K562 (cell line): ENCODE results near the gene DPEP3. TPM values are rescaled to one million over a fixed set of nuclear protein-coding genes. Genes with fewer than 3 reads are reported as not detected.

Experiments used
- ATAC-seq: fragments of 200-7000 bp; cut with Tn5 transposase; 3 replicates; pipeline ENCODE4 v1.9.1; 2020; ENCODE audit warnings: moderate library complexity
- BruUV-seq: library from RNA; stranded (reverse); fragments of 400-500 nt; replicated peaks from 2 replicates; lab custom pipeline; 2021; lab: Mats Ljungman, UMichigan
- CTCF ChIA-PET: fragments of 300-600 bp; formaldehyde crosslinking; extraction: SDS; loops from one replicate; lab custom pipeline; 2021; ENCODE audit warnings: low intra/inter-chr PET ratio; lab: Yijun Ruan, JAX
- POLR2A ChIA-PET: fragments of 300-600, 350-650 bp; sonication (Branson Sonifier 250); formaldehyde crosslinking; extraction: SDS; loops from one replicate; lab custom pipeline; 2021; ENCODE audit warnings: antibody characterized with exemption, inconsistent platforms; lab: Yijun Ruan, JAX
- DNase-seq, 4 experiments: peaks; one replicate each; pipeline versions ENCODE4 v3.0.0 to v3.0.0-alpha.2; 2011 to 2018; ENCODE audit warnings: low spot score in 3 of 4, mixed read lengths in 3 of 4; ENCODE audit errors: extremely low read depth in 1 of 4
- FAIRE-seq: peaks from 2 replicates; lab custom pipeline; 2011; peaks lifted over from hg19 to GRCh38; lab: Jason Lieb, UNC
- H2AFZ ChIP-seq: 2 replicates; pipeline ENCODE4 v1.6.0; 2011; ENCODE audit warnings: low read depth, low read length, control low read depth, inconsistent platforms
- H3K27ac ChIP-seq: fragments of 200-600 bp; 3 replicates; pipeline ENCODE4 v1.8.0; 2011; ENCODE audit warnings: low read depth, mild to moderate bottlenecking, control low read depth, inconsistent platforms, low read length, moderate library complexity, mixed read lengths; ENCODE audit errors: extremely low read depth
- H3K27me3 ChIP-seq, 2 experiments: fragments of 300-600 bp in 1 of 2; 2 replicates in 1 of 2; 3 replicates in 1 of 2; pipeline versions ENCODE4 v1.6.0 to v1.8.0; 2011; ENCODE audit warnings: inconsistent platforms in 2 of 2, low read length in 2 of 2, mild to moderate bottlenecking in 1 of 2, mixed read lengths in 1 of 2, moderate library complexity in 1 of 2; ENCODE audit not compliant: control insufficient read depth in 2 of 2, insufficient read depth in 2 of 2
- H3K36me3 ChIP-seq: fragments of 300-600 bp; 3 replicates; pipeline ENCODE4 v1.8.0; 2011; ENCODE audit warnings: mild to moderate bottlenecking, low read length, inconsistent platforms; ENCODE audit not compliant: control insufficient read depth, insufficient read depth
- H3K4me1 ChIP-seq, 2 experiments: fragments of 200-600 bp in 1 of 2; replicated peaks in 1 of 2; 2 replicates in 1 of 2; 3 replicates in 1 of 2; pipeline versions ENCODE4 v1.5.1 to v1.8.0; 2011; ENCODE audit warnings: inconsistent platforms in 2 of 2, low read length in 2 of 2, mild to moderate bottlenecking in 1 of 2, mixed read lengths in 1 of 2, moderate library complexity in 1 of 2; ENCODE audit not compliant: control insufficient read depth in 2 of 2, insufficient read depth in 2 of 2
- H3K4me2 ChIP-seq: 2 replicates; pipeline ENCODE4 v1.6.1; 2011; ENCODE audit warnings: low read length, control low read depth, inconsistent platforms, mixed read lengths; ENCODE audit not compliant: insufficient read depth
- H3K4me3 ChIP-seq: fragments of 200-600 bp; sonication (generic), shearing (Covaris generic); 2 replicates; pipeline ENCODE4 v1.5.1; 2016; ENCODE audit warnings: control low read depth, inconsistent platforms
- H3K79me2 ChIP-seq: fragments of 200-600 bp; 3 replicates; pipeline ENCODE4 v1.8.0; 2011; ENCODE audit warnings: low read length, inconsistent platforms; ENCODE audit not compliant: control insufficient read depth, insufficient read depth
- H3K9ac ChIP-seq, 2 experiments: 2 replicates each; pipeline versions ENCODE4 v1.6.0 to v1.6.1; 2011; ENCODE audit warnings: low read depth in 2 of 2, low read length in 2 of 2, control low read depth in 1 of 2, inconsistent platforms in 1 of 2, mild to moderate bottlenecking in 1 of 2, mixed read lengths in 1 of 2; ENCODE audit not compliant: insufficient read depth in 1 of 2
- H3K9me1 ChIP-seq: one replicate; pipeline ENCODE4 v1.6.0; 2011; ENCODE audit warnings: inconsistent platforms, mild to moderate bottlenecking, low read length, moderate library complexity; ENCODE audit not compliant: control insufficient read depth, insufficient read depth
- H3K9me3 ChIP-seq: replicated peaks from 2 replicates; pipeline ENCODE4 v1.5.1; 2011; ENCODE audit warnings: low read depth, low read length, inconsistent platforms; ENCODE audit not compliant: control insufficient read depth, insufficient read depth
- H4K20me1 ChIP-seq: replicated peaks from 2 replicates; pipeline ENCODE4 v1.6.1; 2011; ENCODE audit warnings: low read length, inconsistent platforms, mixed read lengths; ENCODE audit not compliant: control insufficient read depth, insufficient read depth
- GATA2 ChIP-seq: sonication (generic); formaldehyde crosslinking; IDR thresholded peaks from 2 replicates; pipeline ENCODE4 v1.4.0; 2020; ENCODE audit warnings: mild to moderate bottlenecking, missing genetic modification reagents
- MEF2A ChIP-seq: IDR thresholded peaks from 2 replicates; pipeline ENCODE4 v1.6.1; 2011; ENCODE audit warnings: low read depth, mild to moderate bottlenecking, low read length, moderate library complexity; ENCODE audit not compliant: control insufficient read depth
- NCOR1 ChIP-seq: fragments of 450-650 bp; IDR thresholded peaks from 2 replicates; pipeline ENCODE4 v1.6.1; 2016; ENCODE audit warnings: mild to moderate bottlenecking, moderate library complexity
- NFXL1 ChIP-seq: fragments of 450-650 bp; formaldehyde crosslinking; IDR thresholded peaks from 2 replicates; pipeline ENCODE4 v1.4.0; 2021; ENCODE audit warnings: mild to moderate bottlenecking
- NUFIP1 ChIP-seq: fragments of 450-650 bp; IDR thresholded peaks from 2 replicates; pipeline ENCODE4 v1.6.1; 2018; ENCODE audit not compliant: partially characterized antibody
- PCBP2 ChIP-seq: fragments of 200-400 bp; formaldehyde crosslinking; IDR thresholded peaks from 2 replicates; pipeline ENCODE4 v1.6.1; 2018; ENCODE audit warnings: low read length, low read depth, mild to moderate bottlenecking, moderate library complexity; ENCODE audit not compliant: poor library complexity, severe bottlenecking
- POLR2G ChIP-seq: fragments of 200-400 bp; formaldehyde crosslinking; IDR thresholded peaks from 2 replicates; pipeline ENCODE4 v1.6.1; 2017; ENCODE audit warnings: low read depth, mild to moderate bottlenecking, antibody characterized with exemption, low read length, moderate library complexity
- ZNF384 ChIP-seq: IDR thresholded peaks from 2 replicates; pipeline ENCODE4 v1.6.1; 2012; ENCODE audit warnings: low read depth, low read length, improper control_type of control experiment
- WGBS: fragments of 100-300 bp; shearing (Covaris generic); methylation state at CpG from one replicate; pipeline ENCODE4 v1.1.6; 2016; ENCODE audit warnings: low coverage, mixed read lengths; ENCODE audit not compliant: insufficient coverage; ENCODE audit errors: missing lambda C conversion rate; 5-methylcytosine and 5-hydroxymethylcytosine counted together
- in situ Hi-C: fragments of 300-500 bp; cut with MboI; formaldehyde crosslinking; loops from 4 replicates; pipeline ENCODE4 v1.15.0; 2018; ENCODE audit warnings: inconsistent platforms, mixed read lengths
- intact Hi-C: fragments of 100-400 bp; cut with micrococcal nuclease; formaldehyde crosslinking; loops from 2 replicates; pipeline ENCODE4 v1.14.2; 2022
- polyA plus RNA-seq, 8 experiments: library from polyadenylated mRNA; depleted of rRNA in 4 of 8; stranded (reverse) in 5 of 8; unstranded in 3 of 8; fragments of >200 nt; fragmentation: Nextera tagmentation in 2 of 8; fragmentation: Illumina TruSeq in 1 of 8; extraction: Ambion mirVana in 2 of 8; extraction: Trizol in 1 of 8; gene quantifications; 2 replicates each; pipeline versions ENCODE4 v1.2.1 to v1.2.3, GENCODE V29; 2011 to 2014; ENCODE audit warnings: inconsistent platforms in 1 of 8, missing spikeins in 1 of 8
- total RNA-seq, 7 experiments: library from RNA; depleted of rRNA in 6 of 7; stranded (reverse); fragments of >200 nt in 6 of 7; fragmentation: Illumina TruSeq in 2 of 7; extraction: Trizol in 2 of 7; gene quantifications; 2 replicates each; pipeline versions ENCODE4 v1.2.1 to v1.2.3, GENCODE V29; 2011 to 2021; ENCODE audit warnings: low replicate concordance in 1 of 7
- TF ChIP-seq, protein P1 (sequence below): sonication (generic); formaldehyde crosslinking; IDR thresholded peaks from 2 replicates; pipeline ENCODE4 v1.8.0; 2022; ENCODE audit warnings: mild to moderate bottlenecking, missing genetic modification reagents

DPEP3 gene
- total and polyA plus RNA-seq, 9 of the 15 experiments (the other 6 are each of a cell fraction or from before 2014, with no cell fraction given) = not detected

DNA sequence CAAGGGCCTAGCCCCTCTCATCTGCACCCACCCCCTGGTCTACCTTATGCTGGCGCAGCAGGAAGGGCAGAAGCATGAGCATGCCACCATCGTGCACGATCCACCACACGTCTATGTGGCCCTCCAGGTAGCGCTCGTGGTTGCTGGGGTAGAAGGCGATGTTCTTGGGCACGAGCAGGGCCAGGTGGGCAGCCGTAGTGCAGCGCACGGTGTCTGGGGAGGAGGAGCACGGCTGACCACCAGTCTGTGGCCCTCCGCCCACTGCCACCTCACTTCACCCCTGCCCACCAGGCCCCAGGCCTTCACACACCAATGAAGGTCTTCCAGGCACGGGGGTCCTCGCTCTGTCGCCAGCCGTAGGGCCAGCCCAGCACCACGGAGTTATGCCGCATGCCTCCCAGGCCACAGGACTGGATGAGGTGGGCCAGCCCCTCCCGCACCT lies 34.1 kb downstream of the DPEP3 start:
- in situ Hi-C loops (no loop called here), intact Hi-C loops (no loop called here)
- POLR2A ChIA-PET = interaction anchor here (0.7 to 1.3 kb wide), 4 partner anchors 9 to 53 kb away, joined by 3 to 7 read pairs (median 3); partner anchors contain the start of genes DPEP2 and PSMB10
- no peak for DNase-seq
- Histone ChIP-seq H2AFZ (no peak overlapping the region), H3K36me3 (peaks cover 92% of the 10 kb centered on the region; the same call in 2 of the 3 replicates), H3K9me3 (no peaks in the 10 kb centered on the region; the same call in 1 of the 2 replicates), H3K9ac (no peak overlapping the region; a peak in 1 of 4 replicates), H4K20me1 (peaks cover 16% of the 10 kb centered on the region; the same call in 1 of the 2 replicates), H3K4me3 (no peak overlapping the region), H3K4me1 (peaks cover 7 to 66% of the 10 kb centered on the region in 2 experiments; a peak in 3 of 5 replicates), H3K79me2 (no peaks in the 10 kb centered on the region), H3K9me1 (no peaks in the 10 kb centered on the region), H3K27ac (no peak overlapping the region), H3K4me2 (no peak overlapping the region), H3K27me3 (no peaks in the 10 kb centered on the region)
- no peak for FAIRE-seq
- ATAC-seq = no peak
- CTCF ChIA-PET = no interaction called here
- WGBS = 95% methylated on average over 17 of the region's 20 CpGs
- peak; percentile 49; the same call in 1 of the 2 replicates for TF ChIP-seq POLR2G
- no peak for TF ChIP-seq NUFIP1
- TF ChIP-seq PCBP2 = no peak
- no TSS peak for BruUV-seq

DNA sequence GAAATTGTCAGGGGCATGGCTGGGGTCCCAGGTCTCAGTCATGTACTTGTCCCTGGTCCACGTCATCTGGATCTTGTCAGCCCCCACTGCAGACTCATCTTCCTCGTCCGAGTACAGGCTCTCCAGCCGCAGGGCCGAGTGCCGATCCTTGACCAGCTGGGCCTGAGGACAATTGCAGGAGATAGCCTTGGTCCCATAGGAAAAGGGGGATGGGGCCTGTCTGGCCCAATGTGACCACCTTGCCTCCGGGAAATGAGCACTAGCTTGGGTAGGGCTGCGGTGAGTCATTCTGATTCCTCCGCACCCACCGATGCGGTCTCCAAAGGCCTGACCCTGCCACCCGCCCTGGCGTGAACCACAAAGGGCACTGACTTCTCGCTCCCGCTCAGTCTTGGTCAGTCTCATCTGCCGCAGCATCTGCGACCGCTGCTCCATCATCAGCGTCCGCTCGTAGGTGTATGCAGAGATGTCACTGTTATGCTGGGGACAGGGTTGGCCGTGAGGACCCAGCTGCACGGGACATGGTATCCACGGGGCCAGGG lies 34.8 kb downstream of the DPEP3 start:
- Histone ChIP-seq H3K4me1 (peaks cover 7 to 66% of the 10 kb centered on the region in 2 experiments; a peak in 4 of 5 replicates), H3K27ac (no peak overlapping the region), H3K9me3 (no peaks in the 10 kb centered on the region; the same call in 1 of the 2 replicates), H3K79me2 (no peaks in the 10 kb centered on the region), H4K20me1 (peaks cover 16% of the 10 kb centered on the region; the same call in 1 of the 2 replicates), H3K4me3 (no peak overlapping the region), H3K27me3 (no peaks in the 10 kb centered on the region), H3K9me1 (no peaks in the 10 kb centered on the region), H3K4me2 (no peak overlapping the region), H3K36me3 (peaks cover 85% of the 10 kb centered on the region; the same call in 2 of the 3 replicates), H3K9ac (peak overlapping the region in 1 of 2 experiments; percentile 27; a peak in 1 of 4 replicates), H2AFZ (no peak overlapping the region)
- intact Hi-C loops = no loop called here
- no peak for TF ChIP-seq MEF2A
- no peak for TF ChIP-seq ZNF384
- TF ChIP-seq NFXL1 (CRISPR knock-in tag) = no peak
- TF ChIP-seq, protein P1, sequence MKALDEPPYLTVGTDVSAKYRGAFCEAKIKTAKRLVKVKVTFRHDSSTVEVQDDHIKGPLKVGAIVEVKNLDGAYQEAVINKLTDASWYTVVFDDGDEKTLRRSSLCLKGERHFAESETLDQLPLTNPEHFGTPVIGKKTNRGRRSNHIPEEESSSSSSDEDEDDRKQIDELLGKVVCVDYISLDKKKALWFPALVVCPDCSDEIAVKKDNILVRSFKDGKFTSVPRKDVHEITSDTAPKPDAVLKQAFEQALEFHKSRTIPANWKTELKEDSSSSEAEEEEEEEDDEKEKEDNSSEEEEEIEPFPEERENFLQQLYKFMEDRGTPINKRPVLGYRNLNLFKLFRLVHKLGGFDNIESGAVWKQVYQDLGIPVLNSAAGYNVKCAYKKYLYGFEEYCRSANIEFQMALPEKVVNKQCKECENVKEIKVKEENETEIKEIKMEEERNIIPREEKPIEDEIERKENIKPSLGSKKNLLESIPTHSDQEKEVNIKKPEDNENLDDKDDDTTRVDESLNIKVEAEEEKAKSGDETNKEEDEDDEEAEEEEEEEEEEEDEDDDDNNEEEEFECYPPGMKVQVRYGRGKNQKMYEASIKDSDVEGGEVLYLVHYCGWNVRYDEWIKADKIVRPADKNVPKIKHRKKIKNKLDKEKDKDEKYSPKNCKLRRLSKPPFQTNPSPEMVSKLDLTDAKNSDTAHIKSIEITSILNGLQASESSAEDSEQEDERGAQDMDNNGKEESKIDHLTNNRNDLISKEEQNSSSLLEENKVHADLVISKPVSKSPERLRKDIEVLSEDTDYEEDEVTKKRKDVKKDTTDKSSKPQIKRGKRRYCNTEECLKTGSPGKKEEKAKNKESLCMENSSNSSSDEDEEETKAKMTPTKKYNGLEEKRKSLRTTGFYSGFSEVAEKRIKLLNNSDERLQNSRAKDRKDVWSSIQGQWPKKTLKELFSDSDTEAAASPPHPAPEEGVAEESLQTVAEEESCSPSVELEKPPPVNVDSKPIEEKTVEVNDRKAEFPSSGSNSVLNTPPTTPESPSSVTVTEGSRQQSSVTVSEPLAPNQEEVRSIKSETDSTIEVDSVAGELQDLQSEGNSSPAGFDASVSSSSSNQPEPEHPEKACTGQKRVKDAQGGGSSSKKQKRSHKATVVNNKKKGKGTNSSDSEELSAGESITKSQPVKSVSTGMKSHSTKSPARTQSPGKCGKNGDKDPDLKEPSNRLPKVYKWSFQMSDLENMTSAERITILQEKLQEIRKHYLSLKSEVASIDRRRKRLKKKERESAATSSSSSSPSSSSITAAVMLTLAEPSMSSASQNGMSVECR (CRISPR knock-in tag) = no peak
- no peak for TF ChIP-seq GATA2 (CRISPR knock-in tag)
- TF ChIP-seq NCOR1 = no peak
- ChIA-PET POLR2A (interaction anchor here (1.0 to 1.8 kb wide), 4 partner anchors 9 to 54 kb away, joined by 3 to 7 read pairs (median 4); partner anchors contain the start of gene DPEP2), CTCF (interaction anchor here (0.7 kb wide), 1 partner anchor 54 kb away, joined by 3 read pairs; no protein-coding TSS in a partner anchor)
- 95% methylated on average over 23 of the region's 24 CpGs for WGBS
- BruUV-seq = no TSS peak
- in situ Hi-C loops = no loop called here
- DNase-seq = no peak
- FAIRE-seq = no peak
- ATAC-seq = no peak
